ENCODE measurements around the gene OTUB1. TPM values are rescaled to one million over a fixed set of nuclear protein-coding genes. Genes with fewer than 3 reads are reported as not detected.
A peak's percentile ranks its signal among the peaks of the same experiment; 100 is the strongest.

The OTUB1 gene
- total RNA-seq, 1 donor, result 34.4 TPM

DNA sequence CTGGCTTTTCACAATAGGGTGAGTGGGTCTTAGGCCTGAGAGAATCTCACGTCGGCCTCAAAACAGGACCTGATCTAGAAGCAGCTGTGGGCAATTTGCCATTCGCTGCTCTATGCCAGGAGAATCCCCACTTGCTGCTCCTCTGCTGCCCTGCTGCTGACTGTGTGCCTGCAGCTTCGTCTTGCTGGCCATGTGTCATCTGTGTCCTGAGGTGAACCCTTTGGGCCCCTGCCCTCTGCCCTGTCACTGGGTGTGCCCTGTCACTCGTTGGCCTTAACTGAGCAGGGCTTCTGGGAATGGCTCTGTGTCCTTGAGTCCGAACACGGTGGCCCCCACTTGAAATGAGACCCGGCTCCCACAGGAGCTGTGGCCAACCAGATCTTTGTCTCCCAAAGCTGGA, 41.3 kb upstream of the OTUB1 start:
- DNase-seq (ENCODE audit: insufficient read length, low spot score, missing footprints), result peak; percentile 80
- H3K4me1 ChIP-seq (ENCODE audit: insufficient read depth, low read length), result peaks cover 11% of the 10 kb centered on the region
- peak overlapping the region; percentile 68 for H3K4me2 ChIP-seq (ENCODE audit: insufficient read depth, low read length)
- H3K9me3 ChIP-seq (ENCODE audit: low read depth, low read length), result no peaks in the 10 kb centered on the region
- peaks cover 3% of the 10 kb centered on the region for H4K20me1 ChIP-seq (ENCODE audit: insufficient read depth, low read length)
- TF ChIP-seq CTCF (IDR thresholded peaks at IDR 0.05; ENCODE audit: extremely low read depth, low read depth, low read length), result no peak
- peaks cover 44% of the 10 kb centered on the region for H3K79me2 ChIP-seq (ENCODE audit: insufficient read depth, low read length)
- H2AFZ ChIP-seq (ENCODE audit: low read length), result peak overlapping the region; percentile 56
- no peaks in the 10 kb centered on the region for H3K27me3 ChIP-seq (ENCODE audit: insufficient read depth, low read length)
- no peak overlapping the region for H3K4me3 ChIP-seq (ENCODE audit: insufficient read depth, low read length)
- peaks cover 13% of the 10 kb centered on the region for H3K36me3 ChIP-seq (ENCODE audit: insufficient read depth, low read length)
- H3K27ac ChIP-seq (ENCODE audit: low read depth, low read length), result peak overlapping the region; percentile 47

GRCh38 chr11:63945477-63946163, 40.6 kb upstream of the OTUB1 start:
- peaks cover 38% of the 10 kb centered on the region for H3K79me2 ChIP-seq (ENCODE audit: insufficient read depth, low read length)
- H2AFZ ChIP-seq (ENCODE audit: low read length), result peak overlapping the region; percentile 56
- H3K27ac ChIP-seq (ENCODE audit: low read depth, low read length), result peak overlapping the region; percentile 47
- peaks cover 11% of the 10 kb centered on the region for H3K4me1 ChIP-seq (ENCODE audit: insufficient read depth, low read length)
- peak; percentile 78 for TF ChIP-seq CTCF (IDR thresholded peaks at IDR 0.05; ENCODE audit: extremely low read depth, low read depth, low read length)
- H4K20me1 ChIP-seq (ENCODE audit: insufficient read depth, low read length), result peaks cover 3% of the 10 kb centered on the region
- peak; percentile 91 for DNase-seq (ENCODE audit: insufficient read length, low spot score, missing footprints)
- H3K4me3 ChIP-seq (ENCODE audit: insufficient read depth, low read length), result peak overlapping the region; percentile 55
- peak overlapping the region; percentile 68 for H3K4me2 ChIP-seq (ENCODE audit: insufficient read depth, low read length)
- peaks cover 17% of the 10 kb centered on the region for H3K36me3 ChIP-seq (ENCODE audit: insufficient read depth, low read length)
- H3K27me3 ChIP-seq (ENCODE audit: insufficient read depth, low read length), result no peaks in the 10 kb centered on the region
- no peaks in the 10 kb centered on the region for H3K9me3 ChIP-seq (ENCODE audit: low read depth, low read length)

DNA sequence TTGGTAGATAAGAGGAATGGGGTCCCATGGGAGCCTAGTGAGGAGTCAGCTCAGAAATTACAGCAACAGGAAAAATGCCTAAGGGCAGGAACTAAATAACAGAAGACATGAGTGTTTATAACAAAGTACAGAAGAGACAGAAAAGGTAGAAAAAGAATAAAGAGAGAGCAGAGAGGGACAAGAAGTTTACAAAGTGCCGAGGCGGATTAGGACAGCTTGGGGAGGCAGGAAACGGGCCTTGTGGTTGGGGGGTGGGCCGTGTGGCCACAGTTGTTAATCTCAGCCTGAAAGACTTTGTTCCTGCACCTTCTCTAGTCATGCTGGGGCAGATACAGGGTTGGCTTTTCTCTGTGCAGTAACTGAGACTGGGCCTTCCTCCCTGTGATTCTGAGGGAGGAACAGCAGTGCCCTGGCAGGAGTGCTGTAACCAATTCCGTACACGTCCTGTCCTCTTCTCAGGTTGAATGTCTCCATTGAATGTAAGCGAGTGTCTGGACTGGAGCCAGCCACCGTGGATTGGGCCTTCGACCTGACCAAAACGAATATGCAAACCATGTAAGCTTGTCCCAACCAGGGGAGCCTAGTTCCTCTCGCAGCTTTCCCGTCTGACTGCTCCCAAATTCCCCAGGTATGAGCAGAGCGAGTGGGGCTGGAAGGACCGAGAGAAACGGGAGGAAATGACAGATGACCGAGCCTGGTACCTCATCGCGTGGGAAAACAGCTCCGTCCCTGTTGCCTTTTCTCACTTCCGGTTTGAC, 34.3 kb upstream of the OTUB1 start:
- Histone ChIP-seq H2AFZ (ENCODE audit: low read length) (no peak overlapping the region), H3K27me3 (ENCODE audit: insufficient read depth, low read length) (no peaks in the 10 kb centered on the region), H3K4me1 (ENCODE audit: insufficient read depth, low read length) (peaks cover 6% of the 10 kb centered on the region), H4K20me1 (ENCODE audit: insufficient read depth, low read length) (peaks cover 2% of the 10 kb centered on the region), H3K36me3 (ENCODE audit: insufficient read depth, low read length) (peaks cover 41% of the 10 kb centered on the region), H3K79me2 (ENCODE audit: insufficient read depth, low read length) (no peaks in the 10 kb centered on the region), H3K27ac (ENCODE audit: low read depth, low read length) (no peak overlapping the region), H3K4me2 (ENCODE audit: insufficient read depth, low read length) (no peak overlapping the region), H3K4me3 (ENCODE audit: insufficient read depth, low read length) (no peak overlapping the region), H3K9me3 (ENCODE audit: low read depth, low read length) (no peaks in the 10 kb centered on the region)
- TF ChIP-seq CTCF (IDR thresholded peaks at IDR 0.05; ENCODE audit: extremely low read depth, low read depth, low read length), result no peak
- DNase-seq (ENCODE audit: insufficient read length, low spot score, missing footprints), result peak; percentile 43

GRCh38 chr11:63952570-63952969, 33.7 kb upstream of the OTUB1 start:
- TF ChIP-seq CTCF (IDR thresholded peaks at IDR 0.05; ENCODE audit: extremely low read depth, low read depth, low read length), result no peak
- peaks cover 6% of the 10 kb centered on the region for H3K4me1 ChIP-seq (ENCODE audit: insufficient read depth, low read length)
- peaks cover 41% of the 10 kb centered on the region for H3K36me3 ChIP-seq (ENCODE audit: insufficient read depth, low read length)
- no peak overlapping the region for H2AFZ ChIP-seq (ENCODE audit: low read length)
- DNase-seq (ENCODE audit: insufficient read length, low spot score, missing footprints), result no peak
- no peaks in the 10 kb centered on the region for H3K79me2 ChIP-seq (ENCODE audit: insufficient read depth, low read length)
- H4K20me1 ChIP-seq (ENCODE audit: insufficient read depth, low read length), result peaks cover 2% of the 10 kb centered on the region
- H3K27ac ChIP-seq (ENCODE audit: low read depth, low read length), result no peak overlapping the region
- no peak overlapping the region for H3K4me3 ChIP-seq (ENCODE audit: insufficient read depth, low read length)
- no peak overlapping the region for H3K4me2 ChIP-seq (ENCODE audit: insufficient read depth, low read length)
- no peaks in the 10 kb centered on the region for H3K9me3 ChIP-seq (ENCODE audit: low read depth, low read length)
- H3K27me3 ChIP-seq (ENCODE audit: insufficient read depth, low read length), result no peaks in the 10 kb centered on the region
